Neuronal stem cell (in vitro differentiated cells): ENCODE measurements around the gene SLC16A12.

Source experiments
- DNase-seq: peaks from one replicate; pipeline ENCODE4 v3.0.0-alpha.2; 2013; ENCODE audit warnings: low spot score
- H2AFZ ChIP-seq: one replicate; pipeline ENCODE4 v1.6.1; 2013; ENCODE audit warnings: mild to moderate bottlenecking, low read length, inconsistent platforms
- H2AK5ac ChIP-seq: 2 replicates; pipeline ENCODE4 v1.6.1; 2013; ENCODE audit warnings: low read depth, mild to moderate bottlenecking, inconsistent platforms, low read length, moderate library complexity, mixed read lengths
- H2BK120ac ChIP-seq: 2 replicates; pipeline ENCODE4 v1.6.1; 2013; ENCODE audit warnings: low read depth, mild to moderate bottlenecking, inconsistent platforms, low read length, moderate library complexity, mixed read lengths
- H2BK12ac ChIP-seq: one replicate; pipeline ENCODE4 v1.6.1; 2013; ENCODE audit warnings: low read length, inconsistent platforms
- H2BK15ac ChIP-seq: 2 replicates; pipeline ENCODE4 v1.6.1; 2013; ENCODE audit warnings: mild to moderate bottlenecking, low read length, inconsistent platforms, mixed read lengths
- H2BK5ac ChIP-seq: one replicate; pipeline ENCODE4 v1.6.1; 2013; ENCODE audit warnings: inconsistent platforms, mild to moderate bottlenecking, low read length, moderate library complexity
- H3K14ac ChIP-seq: one replicate; pipeline ENCODE4 v1.6.1; 2013; ENCODE audit warnings: low read length, inconsistent platforms
- H3K18ac ChIP-seq: 2 replicates; pipeline ENCODE4 v1.6.1; 2013; ENCODE audit warnings: low read length, inconsistent platforms
- H3K23ac ChIP-seq: 2 replicates; pipeline ENCODE4 v1.6.1; 2013; ENCODE audit warnings: low read depth, mild to moderate bottlenecking, mixed read lengths, low read length, inconsistent platforms; ENCODE audit not compliant: poor library complexity
- H3K27ac ChIP-seq: replicated peaks from 3 replicates; pipeline ENCODE4 v1.5.1; 2013; ENCODE audit warnings: low read length, inconsistent platforms
- H3K27me3 ChIP-seq, 3 experiments: 2 replicates each; pipeline ENCODE4 v1.6.1; 2013; ENCODE audit warnings: low read length in 3 of 3, mild to moderate bottlenecking in 2 of 3, inconsistent platforms in 1 of 3, low read depth in 1 of 3, mixed read lengths in 1 of 3, moderate library complexity in 1 of 3; ENCODE audit not compliant: control insufficient read depth in 3 of 3, insufficient read depth in 3 of 3
- H3K36me3 ChIP-seq, 2 donors: replicated peaks in 1 of 2; 2 replicates each; pipeline ENCODE4 v1.6.1; 2013; ENCODE audit warnings: low read length in 2 of 2; ENCODE audit not compliant: control insufficient read depth in 2 of 2, insufficient read depth in 2 of 2
- H3K4ac ChIP-seq: 2 replicates; pipeline ENCODE4 v1.6.1; 2013; ENCODE audit warnings: inconsistent platforms, mild to moderate bottlenecking, low read length, moderate library complexity
- H3K4me1 ChIP-seq, 2 donors: 1 replicate in 1 of 2; 2 replicates in 1 of 2; pipeline ENCODE4 v1.6.1; 2013; ENCODE audit warnings: low read length in 2 of 2, low read depth in 1 of 2; ENCODE audit not compliant: control insufficient read depth in 2 of 2, insufficient read depth in 1 of 2
- H3K4me2 ChIP-seq: one replicate; pipeline ENCODE4 v1.6.1; 2013; ENCODE audit warnings: mild to moderate bottlenecking, low read length, inconsistent platforms; ENCODE audit not compliant: insufficient read depth, poor library complexity, severe bottlenecking
- H3K4me3 ChIP-seq, 2 donors: 2 replicates each; pipeline ENCODE4 v1.5.1; 2013; ENCODE audit warnings: low read length in 2 of 2, mild to moderate bottlenecking in 2 of 2, inconsistent platforms in 1 of 2, moderate library complexity in 1 of 2
- H3K79me1 ChIP-seq: one replicate; pipeline ENCODE4 v1.6.1; 2013; ENCODE audit warnings: low read depth, mild to moderate bottlenecking, inconsistent platforms, low read length, moderate library complexity
- H3K9ac ChIP-seq: one replicate; pipeline ENCODE4 v1.6.1; 2013; ENCODE audit warnings: mild to moderate bottlenecking, low read depth, low read length, inconsistent platforms; ENCODE audit not compliant: poor library complexity
- H3K9me3 ChIP-seq, 2 donors: replicated peaks in 1 of 2; 2 replicates each; pipeline versions ENCODE3 to v1.6.1; 2013; ENCODE audit warnings: low read length in 2 of 2, mild to moderate bottlenecking in 2 of 2, inconsistent platforms in 1 of 2, low read depth in 1 of 2, mixed read lengths in 1 of 2, moderate library complexity in 1 of 2; ENCODE audit not compliant: control insufficient read depth in 2 of 2, insufficient read depth in 1 of 2
- H4K8ac ChIP-seq: one replicate; pipeline ENCODE4 v1.6.1; 2013; ENCODE audit warnings: low read depth, mild to moderate bottlenecking, inconsistent platforms, low read length, moderate library complexity
- H4K91ac ChIP-seq: one replicate; pipeline ENCODE4 v1.6.1; 2013; ENCODE audit warnings: low read length, low read depth, mild to moderate bottlenecking, inconsistent platforms; ENCODE audit not compliant: poor library complexity
- WGBS, 2 donors: extraction: QIAGEN DNeasy Blood & Tissue Kit; methylation state at CpG; one replicate each; pipeline ENCODE4 v1.1.7; 2013; ENCODE audit warnings: missing lambda C conversion rate in 2 of 2, mixed read lengths in 1 of 2; ENCODE audit not compliant: insufficient read length in 2 of 2, insufficient replicate concordance in 1 of 2; ENCODE audit errors: extremely low coverage in 2 of 2; 5-methylcytosine and 5-hydroxymethylcytosine counted together

SLC16A12 gene

DNA sequence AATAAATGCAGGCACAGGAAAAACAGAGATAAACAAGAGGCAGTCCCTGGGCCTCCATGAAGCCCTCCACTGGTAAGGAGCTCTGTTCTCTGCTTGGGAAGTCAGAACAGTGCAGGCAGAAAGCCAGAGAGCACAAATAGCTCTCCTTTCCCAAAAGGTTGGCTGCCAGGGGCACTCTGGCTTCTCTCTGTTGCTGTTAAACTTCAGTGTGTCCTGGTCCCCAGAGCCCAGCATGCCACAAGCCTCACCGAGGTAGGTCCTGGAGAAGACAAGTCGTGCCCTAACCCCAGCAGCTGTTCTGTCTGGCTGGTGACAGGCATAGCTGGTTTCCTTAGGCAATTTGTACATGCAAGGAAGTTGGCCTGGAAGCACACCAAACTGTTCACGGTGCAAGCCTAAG lies 17.3 kb downstream of the SLC16A12 start:
- Histone ChIP-seq H3K27ac (no peak overlapping the region), H3K4me1 (no peaks in the 10 kb centered on the region), H4K91ac (no peak overlapping the region), H3K18ac (no peak overlapping the region), H2BK120ac (no peak overlapping the region), H2AK5ac (no peak overlapping the region), H3K4me3 (no peak overlapping the region), H3K36me3 (no peaks in the 10 kb centered on the region), H2BK5ac (no peak overlapping the region), H2BK15ac (no peak overlapping the region), H2AFZ (no peak overlapping the region), H4K8ac (no peak overlapping the region), H3K4me2 (no peak overlapping the region), H3K79me1 (no peaks in the 10 kb centered on the region), H3K9me3 (no peaks in the 10 kb centered on the region), H2BK12ac (no peak overlapping the region), H3K9ac (no peak overlapping the region), H3K14ac (no peak overlapping the region), H3K27me3 (peaks cover 0 to 24% (median 0%) of the 10 kb centered on the region in 3 experiments), H3K4ac (no peak overlapping the region), H3K23ac (no peak overlapping the region)
- WGBS, 2 donors: no CpG with 5 or more reads among the region's 3 CpGs
- DNase-seq: no peak

DNA sequence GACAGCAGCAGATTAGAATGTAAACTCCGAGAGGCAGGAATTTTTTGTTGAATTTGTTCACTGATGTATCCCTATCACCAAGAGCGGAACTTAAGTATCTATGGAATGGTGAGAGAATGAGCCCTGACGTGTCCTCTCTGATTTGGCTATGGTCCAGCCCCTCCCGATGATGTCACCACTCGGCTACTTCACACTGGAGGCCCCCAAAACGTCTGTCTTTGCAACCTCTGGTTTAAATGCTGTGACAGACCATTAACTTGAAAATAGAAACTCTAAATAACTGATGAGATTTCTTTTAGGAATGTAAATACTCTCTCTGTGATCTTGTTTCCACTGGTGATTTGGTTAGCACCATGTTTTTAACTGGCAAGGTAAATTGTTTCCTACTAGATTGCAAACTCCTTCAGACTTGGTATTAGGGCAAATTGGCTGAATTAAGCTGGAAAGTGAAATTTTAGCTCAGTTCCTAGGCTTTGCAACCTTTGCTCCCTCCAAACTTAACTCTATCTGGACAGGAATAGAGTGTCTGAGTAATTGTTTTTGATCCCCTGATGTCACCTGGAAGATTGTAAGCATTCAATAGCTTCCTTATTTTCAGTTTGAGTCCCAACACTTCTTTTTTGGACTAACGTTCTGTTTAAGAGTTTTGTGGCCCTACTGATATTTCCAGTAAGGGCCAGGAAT lies 19.1 kb downstream of the SLC16A12 start:
- H3K27ac ChIP-seq: no peak overlapping the region
- H2BK5ac ChIP-seq: no peak overlapping the region

DNA sequence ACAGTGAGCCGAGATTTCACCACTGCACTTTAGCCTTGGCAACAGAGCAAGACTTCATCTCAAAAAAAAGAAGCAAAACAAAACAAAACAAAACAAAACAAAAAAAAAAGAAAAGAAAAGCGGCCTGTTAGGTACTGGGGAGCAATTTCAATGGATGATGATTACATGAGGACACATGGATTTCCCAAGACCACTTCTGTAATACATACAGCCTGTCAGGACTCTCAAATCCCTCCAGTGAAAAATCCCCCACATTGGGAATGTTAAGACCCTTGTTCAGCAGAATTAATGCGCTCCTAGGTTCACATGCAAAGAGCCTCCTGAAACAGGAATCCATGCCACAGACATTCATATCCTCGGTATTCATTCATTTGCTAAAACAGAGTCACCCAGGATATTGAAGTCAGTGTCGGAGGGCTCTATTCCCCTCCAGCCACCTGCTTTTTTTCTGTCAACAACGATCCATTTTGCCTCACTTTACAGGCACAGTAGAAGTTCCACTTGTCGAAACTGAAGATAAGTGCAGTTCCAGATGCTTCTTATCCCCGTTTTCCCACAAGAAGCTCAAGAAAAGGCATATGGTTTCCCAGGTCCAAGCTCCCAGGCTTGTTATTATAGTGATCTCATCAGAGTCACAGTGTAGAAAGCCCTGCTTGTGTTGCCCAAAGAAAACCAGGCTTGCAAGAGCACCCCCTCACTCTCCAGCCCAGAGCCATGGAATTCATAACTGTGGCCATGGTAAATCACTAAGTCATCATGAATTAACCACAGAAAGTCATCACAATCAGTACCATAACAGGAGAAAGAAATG lies 20.2 kb downstream of the SLC16A12 start:
- Histone ChIP-seq H2BK5ac (no peak overlapping the region), H3K27ac (no peak overlapping the region)

More for the DNA sequence above, 19.1 kb downstream of the SLC16A12 start:
- Histone ChIP-seq H3K14ac (no peak overlapping the region), H3K4me2 (no peak overlapping the region), H3K9ac (no peak overlapping the region), H4K91ac (no peak overlapping the region), H3K79me1 (no peaks in the 10 kb centered on the region), H2BK120ac (no peak overlapping the region), H3K23ac (no peak overlapping the region), H3K18ac (no peak overlapping the region), H3K4me1 (no peaks in the 10 kb centered on the region), H3K9me3 (no peaks in the 10 kb centered on the region), H3K36me3 (no peaks in the 10 kb centered on the region), H4K8ac (no peak overlapping the region), H2BK12ac (no peak overlapping the region), H2BK15ac (no peak overlapping the region), H3K4me3 (no peak overlapping the region), H2AK5ac (no peak overlapping the region), H2AFZ (no peak overlapping the region), H3K27me3 (peaks cover 0 to 9% (median 0%) of the 10 kb centered on the region in 3 experiments), H3K4ac (no peak overlapping the region)
- no peak for DNase-seq
- WGBS, 2 donors: no CpG with 5 or more reads among the region's 7 CpGs

DNA sequence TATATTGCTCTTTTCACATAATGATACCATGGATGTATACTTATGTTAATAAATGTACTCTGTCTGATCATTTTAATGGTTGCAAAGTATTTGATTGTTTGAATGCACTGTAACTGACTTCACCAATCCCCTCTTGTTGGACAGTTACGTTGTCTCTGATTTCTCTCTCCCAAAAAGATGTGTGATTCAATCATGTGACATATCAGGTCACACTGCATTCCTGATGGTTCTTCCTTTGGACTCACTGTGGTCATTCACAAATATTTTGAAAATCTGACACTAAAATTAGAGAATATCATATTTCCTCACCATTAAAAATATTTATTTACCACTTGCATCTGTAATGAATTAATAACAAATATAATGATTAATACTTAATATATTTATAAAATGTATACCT lies 22.2 kb downstream of the SLC16A12 start:
- no peak overlapping the region for H4K8ac ChIP-seq
- H4K91ac ChIP-seq: no peak overlapping the region
- H3K4ac ChIP-seq: no peak overlapping the region
- no peak for DNase-seq
- no peaks in the 10 kb centered on the region for H3K79me1 ChIP-seq
- H3K27ac ChIP-seq: no peak overlapping the region
- no peak overlapping the region for H2BK15ac ChIP-seq
- H3K27me3 ChIP-seq: peaks cover 0 to 4% (median 0%) of the 10 kb centered on the region in 3 experiments
- no peak overlapping the region for H2BK120ac ChIP-seq
- H3K4me1 ChIP-seq: no peaks in the 10 kb centered on the region
- no peak overlapping the region for H2AFZ ChIP-seq
- H3K14ac ChIP-seq: no peak overlapping the region
- H3K23ac ChIP-seq: no peak overlapping the region
- H2AK5ac ChIP-seq: no peak overlapping the region
- H3K4me2 ChIP-seq: no peak overlapping the region
- H3K4me3 ChIP-seq: no peak overlapping the region
- H3K9me3 ChIP-seq: no peaks in the 10 kb centered on the region
- H2BK12ac ChIP-seq: no peak overlapping the region
- no CpG with 5 or more reads among the region's 1 CpG for WGBS, 2 donors
- no peaks in the 10 kb centered on the region for H3K36me3 ChIP-seq
- no peak overlapping the region for H2BK5ac ChIP-seq
- no peak overlapping the region for H3K9ac ChIP-seq
- no peak overlapping the region for H3K18ac ChIP-seq

More for the DNA sequence above, 20.2 kb downstream of the SLC16A12 start:
- Histone ChIP-seq H2AFZ (peak overlapping the region; percentile 0), H2BK12ac (no peak overlapping the region), H2BK120ac (no peak overlapping the region), H3K4me3 (no peak overlapping the region), H2AK5ac (no peak overlapping the region), H3K18ac (no peak overlapping the region), H3K4ac (no peak overlapping the region), H4K91ac (no peak overlapping the region), H3K36me3 (no peaks in the 10 kb centered on the region), H3K79me1 (no peaks in the 10 kb centered on the region), H3K14ac (no peak overlapping the region), H3K9ac (no peak overlapping the region), H3K4me1 (no peaks in the 10 kb centered on the region), H3K23ac (no peak overlapping the region), H4K8ac (no peak overlapping the region), H2BK15ac (no peak overlapping the region), H3K27me3 (peaks cover 0 to 6% (median 0%) of the 10 kb centered on the region in 3 experiments), H3K9me3 (no peaks in the 10 kb centered on the region), H3K4me2 (no peak overlapping the region)
- no peak for DNase-seq
- WGBS, 2 donors: no CpG with 5 or more reads among the region's 8 CpGs
